CD4-positive, alpha-beta T cell treated with Interleukin-10 for 1 hour (primary cell): ENCODE results near the gene DIP2B.

Source experiments
- DNase-seq: peaks from one replicate; pipeline ENCODE4 v3.0.0-alpha.2; 2020

Gene DIP2B

DNA sequence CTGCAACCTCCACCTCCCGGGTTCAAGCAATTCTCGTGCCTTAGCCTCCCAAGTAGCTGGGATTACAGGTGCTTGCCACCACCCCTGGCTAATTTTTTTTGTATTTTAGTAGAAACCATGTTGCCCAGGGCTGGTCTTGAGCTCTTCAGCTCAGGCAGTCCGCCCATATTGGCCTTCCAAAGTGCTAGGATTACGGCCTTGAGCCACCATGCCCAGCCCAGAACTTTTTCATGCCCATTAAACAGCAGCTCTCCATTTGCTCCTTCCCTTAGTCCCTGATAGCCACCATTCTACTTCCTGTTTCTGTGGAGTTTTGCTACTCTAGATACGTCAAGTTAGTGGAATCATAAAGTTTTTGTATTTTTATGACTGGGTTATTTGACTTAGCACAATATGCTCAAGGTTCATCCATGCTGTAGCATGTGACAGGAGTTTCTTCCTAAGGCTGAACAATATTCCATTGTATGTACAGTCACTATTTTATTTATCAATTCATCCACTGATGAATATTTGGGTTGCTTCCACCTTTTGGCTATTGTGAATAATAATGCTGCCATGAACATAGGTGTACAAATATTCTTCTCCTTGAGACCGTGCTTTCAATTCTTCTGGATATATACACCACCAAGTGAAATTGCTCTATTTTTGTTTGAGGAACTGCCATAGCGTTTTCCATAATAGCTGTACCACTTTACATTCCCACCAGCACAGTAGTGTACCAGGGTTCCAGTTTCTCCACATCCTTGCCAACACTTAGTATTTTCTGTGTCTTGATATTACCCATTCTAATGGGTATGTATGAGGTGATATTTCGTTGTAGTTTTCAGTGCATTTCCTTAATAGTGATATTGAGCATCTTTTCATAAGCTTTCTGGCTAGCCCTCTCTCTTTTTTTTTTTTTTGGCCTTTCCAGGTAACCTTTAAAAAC, 274.1 kb downstream of the DIP2B start:
- DNase-seq: no peak

DNA sequence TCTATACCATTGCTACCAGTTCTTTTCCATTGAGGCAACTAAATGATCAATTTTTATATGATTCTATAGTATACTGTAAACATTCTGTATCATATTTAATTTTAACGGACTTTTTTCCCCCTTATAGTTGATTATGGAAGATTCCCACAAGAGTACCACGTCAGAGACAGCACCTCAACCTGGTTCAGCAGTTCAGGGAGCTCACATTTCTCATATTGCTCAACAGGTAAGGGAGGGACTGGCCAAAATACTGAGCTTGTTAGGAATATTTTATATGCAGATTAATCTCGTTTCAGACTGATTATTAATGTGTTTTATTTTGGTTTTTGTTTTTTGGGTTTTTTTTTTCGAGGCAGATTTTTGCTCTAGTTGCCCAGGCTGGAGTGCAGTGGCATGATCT, 275.2 kb downstream of the DIP2B start:
- DNase-seq: no peak

DNA sequence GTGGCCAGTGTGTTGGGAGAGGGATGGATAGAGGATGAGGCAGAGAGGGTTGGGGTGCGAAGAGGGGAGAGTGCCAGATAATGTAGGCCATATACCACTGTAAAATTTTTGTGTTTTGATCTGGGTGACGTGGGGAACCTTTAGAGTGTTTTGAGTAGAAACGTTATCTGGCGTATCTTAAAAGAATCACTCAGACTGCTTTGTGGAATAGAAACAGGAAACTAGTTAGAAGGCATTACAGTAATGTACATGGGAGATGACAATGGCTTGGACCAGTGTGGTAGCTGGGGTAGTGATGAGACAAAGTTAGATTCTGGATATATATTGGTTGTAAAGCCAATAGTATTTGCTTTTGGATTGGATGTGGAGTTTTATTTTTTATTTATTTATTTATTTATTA, 279.7 kb downstream of the DIP2B start:
- no peak for DNase-seq

DNA sequence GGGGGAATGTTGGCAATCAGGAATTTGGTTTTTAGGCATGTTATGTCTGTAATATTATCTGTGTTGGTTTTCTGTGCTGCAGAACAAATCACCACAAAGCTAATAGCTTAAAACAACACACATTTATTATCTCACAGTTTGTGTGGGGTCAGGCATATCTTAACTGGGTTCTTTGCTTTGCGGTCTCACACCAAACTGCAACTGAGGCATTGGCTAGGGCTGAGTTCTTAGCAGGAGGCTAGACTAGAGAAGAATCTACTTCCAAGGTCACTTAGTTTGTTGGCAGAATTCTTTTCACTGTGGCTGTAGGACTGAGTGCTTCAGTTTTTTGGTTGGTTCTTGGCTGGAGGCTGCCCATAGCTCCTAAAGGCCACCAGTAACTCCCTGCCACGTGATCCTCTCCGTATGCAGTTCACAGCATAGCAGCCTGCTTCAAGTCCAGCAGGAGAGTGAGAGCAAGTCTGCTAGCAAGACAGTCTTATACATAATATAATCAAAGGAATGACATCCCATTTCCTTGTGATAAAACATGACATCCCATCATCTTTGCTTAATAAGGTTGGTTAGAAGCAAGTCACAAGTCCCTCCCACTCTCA, 280.7 kb downstream of the DIP2B start:
- DNase-seq: no peak

DNA sequence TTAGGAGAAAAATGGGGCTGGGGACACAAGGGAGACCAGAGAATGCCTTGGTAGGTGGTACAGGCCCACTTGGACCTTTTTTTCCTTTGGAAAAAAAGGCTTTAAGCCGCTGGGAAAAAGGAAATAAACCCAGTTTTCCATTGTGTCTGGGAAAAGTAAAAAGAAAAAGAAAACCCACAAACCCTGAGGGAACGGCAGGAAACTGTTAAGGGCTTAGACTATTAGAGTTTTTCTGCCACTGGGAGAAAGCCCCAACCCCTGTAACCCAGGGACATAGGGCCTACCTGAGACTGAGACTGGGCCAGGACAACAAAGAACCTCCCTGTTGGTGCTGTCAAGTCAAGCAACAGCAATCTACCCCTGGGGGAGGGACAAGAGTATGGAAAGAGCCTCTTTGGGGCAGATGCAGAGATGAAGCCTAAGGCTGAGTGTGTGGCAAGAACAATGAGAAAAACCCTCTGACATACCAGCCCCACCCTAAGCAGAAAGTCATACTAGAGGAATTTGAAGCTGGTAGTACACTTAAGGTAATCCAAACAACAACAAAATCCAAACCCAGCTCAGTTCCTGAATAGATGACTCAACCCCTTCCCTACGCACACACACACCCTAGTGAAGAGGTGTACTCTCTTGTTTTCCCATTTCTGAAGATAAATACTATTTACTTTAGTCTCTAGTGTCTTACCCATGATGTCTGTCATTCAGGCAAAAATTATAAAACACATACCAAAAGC, 281.9 kb downstream of the DIP2B start:
- DNase-seq: no peak

DNA sequence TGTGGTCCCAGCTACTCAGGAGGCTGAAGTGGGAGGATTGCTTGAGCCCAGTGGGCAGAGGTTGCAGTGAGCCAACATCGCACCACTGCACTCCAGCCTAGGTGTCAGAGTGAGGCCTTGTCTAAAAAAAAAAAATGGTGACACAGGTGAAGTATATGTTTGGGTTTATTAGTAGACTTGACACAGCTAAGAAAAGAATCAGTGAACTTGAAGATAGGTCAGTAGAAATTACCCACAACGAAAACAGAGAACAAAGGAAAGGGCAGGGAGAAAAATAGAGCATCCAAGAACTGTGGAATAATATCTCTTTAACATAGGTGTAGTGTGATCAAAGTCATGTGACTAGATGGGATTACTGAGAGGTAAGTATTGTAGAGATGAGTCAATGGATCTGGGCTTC, 282.8 kb downstream of the DIP2B start:
- DNase-seq: no peak

DNA sequence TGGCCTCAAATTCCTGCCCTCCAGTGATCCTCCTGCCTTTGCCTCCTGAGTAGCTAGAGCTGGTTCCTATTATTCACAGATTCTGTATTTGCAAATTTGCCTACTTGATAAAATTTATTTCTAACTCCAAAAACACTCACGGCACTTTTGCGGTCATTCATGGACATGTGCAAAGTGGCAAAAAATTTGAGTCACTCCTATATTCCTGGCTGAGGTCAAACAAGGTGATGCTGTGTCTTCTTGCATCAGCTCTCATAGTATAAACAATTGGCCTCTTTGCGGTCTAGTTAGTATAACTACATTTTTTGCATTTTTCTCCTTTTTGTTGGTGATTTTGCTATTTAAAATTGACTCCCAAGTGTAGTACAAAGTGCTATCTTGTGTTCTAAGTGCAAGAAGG, 283.8 kb downstream of the DIP2B start:
- DNase-seq: no peak

DNA sequence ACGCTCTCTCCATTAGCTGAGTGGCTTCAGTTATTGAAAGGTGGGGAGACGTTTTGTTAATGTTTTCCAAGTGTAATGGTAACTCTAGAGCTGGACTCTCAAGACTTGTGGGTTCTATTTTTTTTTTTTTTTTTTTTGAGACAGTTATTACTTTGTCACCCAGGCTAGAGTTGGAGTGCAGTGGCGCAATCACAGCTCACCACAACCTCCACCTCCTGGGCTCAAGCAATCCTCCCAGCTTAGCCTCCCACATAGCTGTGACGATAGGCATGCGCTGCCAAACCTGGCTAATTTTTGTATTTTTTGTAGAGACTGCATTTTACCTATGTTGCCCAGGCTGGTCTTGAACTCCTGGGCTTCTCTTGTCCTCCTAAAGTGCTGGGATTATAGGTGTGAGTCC, 285.3 kb downstream of the DIP2B start:
- DNase-seq: no peak
